Testis (tissue), 2 donors: Measurements from ENCODE around the gene PAWR.
"Not testable (repeated sequence)": the region's sequence is repeated elsewhere in the genome, so short reads cannot be mapped to it uniquely, and the experiment has no call there.

Experiments
- POLR2A ChIP-seq: fragments of 450-650 bp; IDR thresholded peaks from one replicate; pipeline ENCODE4 v1.6.1; 2017; ENCODE audit warnings: antibody characterized with exemption, mild to moderate bottlenecking, moderate library complexity
- TF ChIP-seq, protein P1 (sequence below), 3 experiments: fragments of 450-650 bp in 2 of 3; fragments of 200-600 bp in 1 of 3; sonication (generic) in 1 of 3; IDR thresholded peaks; one replicate each; pipeline ENCODE4 v1.5.1; 2016 to 2019; ENCODE audit warnings: antibody characterized with exemption in 3 of 3, mild to moderate bottlenecking in 2 of 3, moderate library complexity in 1 of 3

- TF ChIP-seq, protein P1, sequence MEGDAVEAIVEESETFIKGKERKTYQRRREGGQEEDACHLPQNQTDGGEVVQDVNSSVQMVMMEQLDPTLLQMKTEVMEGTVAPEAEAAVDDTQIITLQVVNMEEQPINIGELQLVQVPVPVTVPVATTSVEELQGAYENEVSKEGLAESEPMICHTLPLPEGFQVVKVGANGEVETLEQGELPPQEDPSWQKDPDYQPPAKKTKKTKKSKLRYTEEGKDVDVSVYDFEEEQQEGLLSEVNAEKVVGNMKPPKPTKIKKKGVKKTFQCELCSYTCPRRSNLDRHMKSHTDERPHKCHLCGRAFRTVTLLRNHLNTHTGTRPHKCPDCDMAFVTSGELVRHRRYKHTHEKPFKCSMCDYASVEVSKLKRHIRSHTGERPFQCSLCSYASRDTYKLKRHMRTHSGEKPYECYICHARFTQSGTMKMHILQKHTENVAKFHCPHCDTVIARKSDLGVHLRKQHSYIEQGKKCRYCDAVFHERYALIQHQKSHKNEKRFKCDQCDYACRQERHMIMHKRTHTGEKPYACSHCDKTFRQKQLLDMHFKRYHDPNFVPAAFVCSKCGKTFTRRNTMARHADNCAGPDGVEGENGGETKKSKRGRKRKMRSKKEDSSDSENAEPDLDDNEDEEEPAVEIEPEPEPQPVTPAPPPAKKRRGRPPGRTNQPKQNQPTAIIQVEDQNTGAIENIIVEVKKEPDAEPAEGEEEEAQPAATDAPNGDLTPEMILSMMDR (IDR thresholded peaks at IDR 0.05): not testable (repeated sequence)
- not testable (repeated sequence) for TF ChIP-seq POLR2A
Observed at GRCh38 chr12:79626735-79627134, 64.0 kb downstream of the PAWR start.
